Measurements from ENCODE around the gene LENG1. TPM values are rescaled to one million over a fixed set of nuclear protein-coding genes. Genes with fewer than 3 reads are reported as not detected.

LENG1 gene
- total and polyA plus RNA-seq, 9 of the 15 experiments (the other 6 are each of a cell fraction or from before 2014, with no cell fraction given), result 0.30 to 10.5 (median 4.7) TPM

DNA sequence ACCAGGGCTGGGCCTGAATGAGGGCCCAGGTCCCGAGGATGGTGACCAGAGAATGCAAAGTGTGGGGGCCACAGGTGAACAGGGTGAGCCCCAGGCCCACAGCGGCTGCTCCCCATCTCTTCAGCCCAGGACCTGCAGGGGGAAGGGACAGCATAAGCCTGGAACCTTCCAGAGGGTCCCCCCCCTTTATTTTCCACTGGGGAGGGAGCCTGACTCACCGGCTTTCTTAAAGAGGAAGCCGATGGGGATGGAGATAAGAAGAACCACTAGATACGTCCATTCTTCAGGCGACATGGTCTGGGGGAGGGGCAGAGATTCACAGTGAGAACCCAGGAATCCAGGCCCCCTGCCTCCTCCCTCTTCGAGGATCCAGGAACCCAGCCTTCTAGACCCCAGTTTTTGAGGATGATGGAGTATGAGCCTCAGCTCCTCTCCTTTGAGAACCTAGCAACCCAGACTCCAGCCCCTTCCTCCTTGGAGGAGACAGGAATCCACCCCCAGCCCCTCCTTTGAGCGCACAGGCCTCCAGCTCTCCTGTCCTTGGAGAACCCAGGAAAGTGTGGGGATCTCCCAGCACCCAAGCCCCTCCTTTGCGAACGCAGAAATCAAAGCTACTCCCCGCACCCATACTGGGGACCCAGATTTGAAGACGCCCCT, 28.8 kb upstream of the LENG1 start (continued):
- TF ChIP-seq, protein P1, sequence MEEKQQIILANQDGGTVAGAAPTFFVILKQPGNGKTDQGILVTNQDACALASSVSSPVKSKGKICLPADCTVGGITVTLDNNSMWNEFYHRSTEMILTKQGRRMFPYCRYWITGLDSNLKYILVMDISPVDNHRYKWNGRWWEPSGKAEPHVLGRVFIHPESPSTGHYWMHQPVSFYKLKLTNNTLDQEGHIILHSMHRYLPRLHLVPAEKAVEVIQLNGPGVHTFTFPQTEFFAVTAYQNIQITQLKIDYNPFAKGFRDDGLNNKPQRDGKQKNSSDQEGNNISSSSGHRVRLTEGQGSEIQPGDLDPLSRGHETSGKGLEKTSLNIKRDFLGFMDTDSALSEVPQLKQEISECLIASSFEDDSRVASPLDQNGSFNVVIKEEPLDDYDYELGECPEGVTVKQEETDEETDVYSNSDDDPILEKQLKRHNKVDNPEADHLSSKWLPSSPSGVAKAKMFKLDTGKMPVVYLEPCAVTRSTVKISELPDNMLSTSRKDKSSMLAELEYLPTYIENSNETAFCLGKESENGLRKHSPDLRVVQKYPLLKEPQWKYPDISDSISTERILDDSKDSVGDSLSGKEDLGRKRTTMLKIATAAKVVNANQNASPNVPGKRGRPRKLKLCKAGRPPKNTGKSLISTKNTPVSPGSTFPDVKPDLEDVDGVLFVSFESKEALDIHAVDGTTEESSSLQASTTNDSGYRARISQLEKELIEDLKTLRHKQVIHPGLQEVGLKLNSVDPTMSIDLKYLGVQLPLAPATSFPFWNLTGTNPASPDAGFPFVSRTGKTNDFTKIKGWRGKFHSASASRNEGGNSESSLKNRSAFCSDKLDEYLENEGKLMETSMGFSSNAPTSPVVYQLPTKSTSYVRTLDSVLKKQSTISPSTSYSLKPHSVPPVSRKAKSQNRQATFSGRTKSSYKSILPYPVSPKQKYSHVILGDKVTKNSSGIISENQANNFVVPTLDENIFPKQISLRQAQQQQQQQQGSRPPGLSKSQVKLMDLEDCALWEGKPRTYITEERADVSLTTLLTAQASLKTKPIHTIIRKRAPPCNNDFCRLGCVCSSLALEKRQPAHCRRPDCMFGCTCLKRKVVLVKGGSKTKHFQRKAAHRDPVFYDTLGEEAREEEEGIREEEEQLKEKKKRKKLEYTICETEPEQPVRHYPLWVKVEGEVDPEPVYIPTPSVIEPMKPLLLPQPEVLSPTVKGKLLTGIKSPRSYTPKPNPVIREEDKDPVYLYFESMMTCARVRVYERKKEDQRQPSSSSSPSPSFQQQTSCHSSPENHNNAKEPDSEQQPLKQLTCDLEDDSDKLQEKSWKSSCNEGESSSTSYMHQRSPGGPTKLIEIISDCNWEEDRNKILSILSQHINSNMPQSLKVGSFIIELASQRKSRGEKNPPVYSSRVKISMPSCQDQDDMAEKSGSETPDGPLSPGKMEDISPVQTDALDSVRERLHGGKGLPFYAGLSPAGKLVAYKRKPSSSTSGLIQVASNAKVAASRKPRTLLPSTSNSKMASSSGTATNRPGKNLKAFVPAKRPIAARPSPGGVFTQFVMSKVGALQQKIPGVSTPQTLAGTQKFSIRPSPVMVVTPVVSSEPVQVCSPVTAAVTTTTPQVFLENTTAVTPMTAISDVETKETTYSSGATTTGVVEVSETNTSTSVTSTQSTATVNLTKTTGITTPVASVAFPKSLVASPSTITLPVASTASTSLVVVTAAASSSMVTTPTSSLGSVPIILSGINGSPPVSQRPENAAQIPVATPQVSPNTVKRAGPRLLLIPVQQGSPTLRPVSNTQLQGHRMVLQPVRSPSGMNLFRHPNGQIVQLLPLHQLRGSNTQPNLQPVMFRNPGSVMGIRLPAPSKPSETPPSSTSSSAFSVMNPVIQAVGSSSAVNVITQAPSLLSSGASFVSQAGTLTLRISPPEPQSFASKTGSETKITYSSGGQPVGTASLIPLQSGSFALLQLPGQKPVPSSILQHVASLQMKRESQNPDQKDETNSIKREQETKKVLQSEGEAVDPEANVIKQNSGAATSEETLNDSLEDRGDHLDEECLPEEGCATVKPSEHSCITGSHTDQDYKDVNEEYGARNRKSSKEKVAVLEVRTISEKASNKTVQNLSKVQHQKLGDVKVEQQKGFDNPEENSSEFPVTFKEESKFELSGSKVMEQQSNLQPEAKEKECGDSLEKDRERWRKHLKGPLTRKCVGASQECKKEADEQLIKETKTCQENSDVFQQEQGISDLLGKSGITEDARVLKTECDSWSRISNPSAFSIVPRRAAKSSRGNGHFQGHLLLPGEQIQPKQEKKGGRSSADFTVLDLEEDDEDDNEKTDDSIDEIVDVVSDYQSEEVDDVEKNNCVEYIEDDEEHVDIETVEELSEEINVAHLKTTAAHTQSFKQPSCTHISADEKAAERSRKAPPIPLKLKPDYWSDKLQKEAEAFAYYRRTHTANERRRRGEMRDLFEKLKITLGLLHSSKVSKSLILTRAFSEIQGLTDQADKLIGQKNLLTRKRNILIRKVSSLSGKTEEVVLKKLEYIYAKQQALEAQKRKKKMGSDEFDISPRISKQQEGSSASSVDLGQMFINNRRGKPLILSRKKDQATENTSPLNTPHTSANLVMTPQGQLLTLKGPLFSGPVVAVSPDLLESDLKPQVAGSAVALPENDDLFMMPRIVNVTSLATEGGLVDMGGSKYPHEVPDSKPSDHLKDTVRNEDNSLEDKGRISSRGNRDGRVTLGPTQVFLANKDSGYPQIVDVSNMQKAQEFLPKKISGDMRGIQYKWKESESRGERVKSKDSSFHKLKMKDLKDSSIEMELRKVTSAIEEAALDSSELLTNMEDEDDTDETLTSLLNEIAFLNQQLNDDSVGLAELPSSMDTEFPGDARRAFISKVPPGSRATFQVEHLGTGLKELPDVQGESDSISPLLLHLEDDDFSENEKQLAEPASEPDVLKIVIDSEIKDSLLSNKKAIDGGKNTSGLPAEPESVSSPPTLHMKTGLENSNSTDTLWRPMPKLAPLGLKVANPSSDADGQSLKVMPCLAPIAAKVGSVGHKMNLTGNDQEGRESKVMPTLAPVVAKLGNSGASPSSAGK (IDR thresholded peaks at IDR 0.05), result no peak
- TF ChIP-seq ZNF134 (CRISPR knock-in tag; conservative IDR thresholded peaks at IDR 0.05) (no peak), E2F4 (CRISPR knock-in tag; IDR thresholded peaks at IDR 0.05; ENCODE audit: low read depth) (no peak), ZNF280A (IDR thresholded peaks at IDR 0.05; ENCODE audit: low read depth, partially characterized antibody) (no peak), ZNF324 (CRISPR knock-in tag; IDR thresholded peaks at IDR 0.05) (no peak), TAL1 (IDR thresholded peaks at IDR 0.05) (no peak), CUX1 (CRISPR knock-in tag; IDR thresholded peaks at IDR 0.05) (no peak)

Data from K562 (cell line).